HEK293 (cell line): Measurements from ENCODE around the gene NELFE.
"Not testable (repeated sequence)": the region's sequence is repeated elsewhere in the genome, so short reads cannot be mapped to it uniquely, and the experiment has no call there.

Experiments used
- CTCF ChIA-PET: fragments of 350-600 bp; formaldehyde crosslinking; extraction: SDS; loops from one replicate; lab custom pipeline; 2021; ENCODE audit warnings: antibody characterized with exemption; lab: Yijun Ruan, JAX
- POLR2A ChIA-PET: fragments of 300-600 bp; formaldehyde crosslinking; extraction: SDS; loops from one replicate; lab custom pipeline; 2020; ENCODE audit warnings: antibody characterized with exemption, inconsistent platforms; lab: Yijun Ruan, JAX
- H3K27ac ChIP-seq: fragments of 200-500 bp; sonication (Bioruptor generic); 2 replicates; pipeline ENCODE4 v1.5.1; 2014; ENCODE audit warnings: low read depth, low read length, control low read depth, inconsistent platforms; ENCODE audit errors: extremely low read depth
- H3K36me3 ChIP-seq, 2 experiments: fragments of 200-500 bp in 1 of 2; sonication (Bioruptor generic) in 1 of 2; 1 replicate in 1 of 2; 2 replicates in 1 of 2; pipeline ENCODE4 v1.5.1; 2014 to 2017; ENCODE audit warnings: inconsistent platforms in 2 of 2, low read length in 2 of 2; ENCODE audit not compliant: control insufficient read depth in 2 of 2, insufficient read depth in 1 of 2
- H3K4me1 ChIP-seq: fragments of 200-500 bp; sonication (Bioruptor generic); 2 replicates; pipeline ENCODE4 v1.5.1; 2014; ENCODE audit warnings: mild to moderate bottlenecking, low read length, inconsistent platforms; ENCODE audit not compliant: control insufficient read depth, insufficient read depth
- H3K4me3 ChIP-seq: 2 replicates; pipeline ENCODE4 v1.5.1; 2011; ENCODE audit warnings: low read depth, mild to moderate bottlenecking, control low read depth, low read length, moderate library complexity
- H3K9me3 ChIP-seq: fragments of 200-500 bp; sonication (Bioruptor generic); 2 replicates; pipeline ENCODE4 v1.5.1; 2014; ENCODE audit warnings: low read depth, low read length, inconsistent platforms; ENCODE audit not compliant: control insufficient read depth, insufficient read depth
- HOXD13 ChIP-seq: sonication (generic); formaldehyde crosslinking; IDR thresholded peaks from 2 replicates; pipeline ENCODE4 v1.8.0; 2022; ENCODE audit warnings: missing genetic modification reagents, borderline replicate concordance
- KLF1 ChIP-seq: fragments of 450-650 bp; formaldehyde crosslinking; IDR thresholded peaks from 2 replicates; pipeline ENCODE4 v1.5.1; 2016; ENCODE audit warnings: missing biosample characterization, missing genetic modification characterization
- ZBTB11 ChIP-seq: fragments of 450-650 bp; formaldehyde crosslinking; conservative IDR thresholded peaks from 2 replicates; pipeline ENCODE4 v1.5.1; 2016; ENCODE audit warnings: low read depth, missing biosample characterization, missing genetic modification characterization
- ZNF121 ChIP-seq: fragments of 450-650 bp; formaldehyde crosslinking; IDR thresholded peaks from 2 replicates; pipeline ENCODE4 v1.5.1; 2016; ENCODE audit warnings: missing biosample characterization, missing genetic modification characterization
- ZNF133 ChIP-seq: fragments of 450-650 bp; formaldehyde crosslinking; IDR thresholded peaks from 2 replicates; pipeline ENCODE4 v1.5.1; 2016; ENCODE audit warnings: missing biosample characterization, missing genetic modification characterization
- ZNF138 ChIP-seq: fragments of 450-650 bp; formaldehyde crosslinking; IDR thresholded peaks from 2 replicates; pipeline ENCODE4 v1.5.1; 2016; ENCODE audit warnings: missing biosample characterization, missing genetic modification characterization, borderline replicate concordance
- ZNF155 ChIP-seq: fragments of 450-650 bp; formaldehyde crosslinking; IDR thresholded peaks from 2 replicates; pipeline ENCODE4 v1.5.1; 2016; ENCODE audit warnings: missing biosample characterization, missing genetic modification characterization
- ZNF214 ChIP-seq: fragments of 450-650 bp; formaldehyde crosslinking; IDR thresholded peaks from 2 replicates; pipeline ENCODE4 v1.5.1; 2017; ENCODE audit warnings: missing biosample characterization, mild to moderate bottlenecking, missing genetic modification characterization, borderline replicate concordance
- ZNF26 ChIP-seq: fragments of 450-650 bp; formaldehyde crosslinking; IDR thresholded peaks from 2 replicates; pipeline ENCODE4 v1.5.1; 2016; ENCODE audit warnings: missing biosample characterization, missing genetic modification characterization
- ZNF473 ChIP-seq: fragments of 450-650 bp; formaldehyde crosslinking; IDR thresholded peaks from 2 replicates; pipeline ENCODE4 v1.5.1; 2017; ENCODE audit warnings: missing biosample characterization, missing genetic modification characterization
- ZNF658 ChIP-seq: fragments of 450-650 bp; formaldehyde crosslinking; IDR thresholded peaks from 2 replicates; pipeline ENCODE4; 2016; ENCODE audit warnings: missing biosample characterization, missing genetic modification characterization
- ZNF670 ChIP-seq: fragments of 450-650 bp; formaldehyde crosslinking; IDR thresholded peaks from 2 replicates; pipeline ENCODE4 v1.5.1; 2016; ENCODE audit warnings: missing biosample characterization, missing genetic modification characterization, low read depth
- ZNF707 ChIP-seq: fragments of 450-650 bp; formaldehyde crosslinking; IDR thresholded peaks from 2 replicates; pipeline ENCODE4 v1.5.1; 2016; ENCODE audit warnings: missing biosample characterization, missing genetic modification characterization
- ZNF768 ChIP-seq: fragments of 450-650 bp; formaldehyde crosslinking; IDR thresholded peaks from 2 replicates; pipeline ENCODE4 v1.5.1; 2018; ENCODE audit warnings: missing biosample characterization, mild to moderate bottlenecking, missing genetic modification characterization
- ZNF785 ChIP-seq: fragments of 450-650 bp; formaldehyde crosslinking; IDR thresholded peaks from 2 replicates; pipeline ENCODE4 v1.5.1; 2016; ENCODE audit warnings: missing biosample characterization, missing genetic modification characterization
- ZSCAN30 ChIP-seq: fragments of 450-650 bp; IDR thresholded peaks from 2 replicates; pipeline ENCODE4 v1.5.1; 2018; ENCODE audit warnings: missing biosample characterization, mild to moderate bottlenecking, missing genetic modification characterization, moderate library complexity

NELFE gene

GRCh38 chr6:31978831-31979230 is 20.1 kb upstream of the NELFE start:
- Histone ChIP-seq H3K4me3 (no peak overlapping the region), H3K27ac (no peak overlapping the region), H3K9me3 (no peaks in the 10 kb centered on the region), H3K36me3 (peaks cover 0 to 19% of the 10 kb centered on the region in 2 experiments; a peak in 2 of 3 replicates), H3K4me1 (no peaks in the 10 kb centered on the region)
- ChIA-PET CTCF (no interaction called here), POLR2A (no interaction called here)
- TF ChIP-seq ZNF670 (tag by site-specific recombination) (no peak), ZNF658 (no peak), ZNF473 (no peak), ZNF138 (tag by site-specific recombination) (no peak), ZNF214 (tag by site-specific recombination) (no peak), ZNF155 (no peak), ZNF26 (tag by site-specific recombination) (no peak), HOXD13 (CRISPR knock-in tag) (no peak), ZNF133 (tag by site-specific recombination) (no peak), ZNF768 (tag by site-specific recombination) (no peak), ZSCAN30 (no peak), ZBTB11 (tag by site-specific recombination) (no peak), KLF1 (tag by site-specific recombination) (no peak), ZNF707 (tag by site-specific recombination) (no peak)
- TF ChIP-seq, all 188 proteins: peak for 0

GRCh38 chr6:31977816-31978431 is 19.2 kb upstream of the NELFE start:
- no peak overlapping the region for H3K27ac ChIP-seq
- no peak overlapping the region for H3K4me3 ChIP-seq
- POLR2A ChIA-PET, result interaction anchor here (0.7 kb wide), 1 partner anchor 236 kb away, joined by 4 read pairs; no protein-coding TSS in a partner anchor
- TF ChIP-seq ZNF121 (tag by site-specific recombination) (peak; percentile 97), ZNF785 (tag by site-specific recombination) (no peak)
- TF ChIP-seq, all 188 proteins: peak for 1
- Histone ChIP-seq H3K36me3 (peaks cover 0 to 19% of the 10 kb centered on the region in 2 experiments; a peak in 2 of 3 replicates), H3K4me1 (peaks cover 4% of the 10 kb centered on the region; the same call in 1 of the 2 replicates), H3K9me3 (no peaks in the 10 kb centered on the region)
- CTCF ChIA-PET, result no interaction called here

GRCh38 chr6:31976065-31976464 is 17.3 kb upstream of the NELFE start:
- H3K36me3 ChIP-seq, result peaks cover 0 to 19% of the 10 kb centered on the region in 2 experiments; a peak in 2 of 3 replicates
- H3K4me1 ChIP-seq, H3K27ac ChIP-seq, POLR2A ChIA-PET, H3K4me3 ChIP-seq, H3K9me3 ChIP-seq, CTCF ChIA-PET: not testable (repeated sequence)
